DMS 273 treated with DMSO at 0.1 percent for 48 hours (cell line): ENCODE data around the gene ENTPD5.
A peak's percentile ranks its signal among the peaks of the same experiment; 100 is the strongest.
"Not testable (repeated sequence)": the region's sequence is repeated elsewhere in the genome, so short reads cannot be mapped to it uniquely, and the experiment has no call there.

Experiments
- DNase-seq: peaks from one replicate; lab custom pipeline; 2025; lab: John Stamatoyannopoulos, UW

ENTPD5 gene

GRCh38 chr14:74005664-74006063 is 13.4 kb downstream of the ENTPD5 start:
- not testable (repeated sequence) for DNase-seq

- no peak for DNase-seq
Measured at GRCh38 chr14:73998726-73999125, 20.4 kb downstream of the ENTPD5 start.

GRCh38 chr14:73997944-73998447 is 21.1 kb downstream of the ENTPD5 start:
- DNase-seq = no peak

- no peak for DNase-seq
Measured at GRCh38 chr14:73997108-73997943, 21.8 kb downstream of the ENTPD5 start.

GRCh38 chr14:73996731-73997107 is 22.4 kb downstream of the ENTPD5 start:
- no peak for DNase-seq

GRCh38 chr14:73995977-73996378 is 23.1 kb downstream of the ENTPD5 start:
- no peak for DNase-seq

GRCh38 chr14:73994926-73995325 is 24.2 kb downstream of the ENTPD5 start:
- DNase-seq = not testable (repeated sequence)

GRCh38 chr14:73991092-73991491 is 28.0 kb downstream of the ENTPD5 start:
- no peak for DNase-seq

- DNase-seq = not testable (repeated sequence)
Measured at GRCh38 chr14:73988656-73989055, 30.4 kb downstream of the ENTPD5 start.

- DNase-seq = no peak
Measured at GRCh38 chr14:73988065-73988464, 31.0 kb downstream of the ENTPD5 start.

GRCh38 chr14:73977896-73978295 is 41.2 kb downstream of the ENTPD5 start:
- no peak for DNase-seq

GRCh38 chr14:73976125-73976524 is 43.0 kb downstream of the ENTPD5 start:
- DNase-seq = no peak

GRCh38 chr14:73973497-73973896 is 45.6 kb downstream of the ENTPD5 start:
- no peak for DNase-seq

GRCh38 chr14:73968885-73969284 is 50.2 kb downstream of the ENTPD5 start:
- no peak for DNase-seq

GRCh38 chr14:73965216-73965615 is 53.9 kb downstream of the ENTPD5 start:
- DNase-seq = no peak

GRCh38 chr14:73961192-73961591 is 57.9 kb downstream of the ENTPD5 start:
- DNase-seq = no peak

GRCh38 chr14:73958591-73958990 is 60.5 kb downstream of the ENTPD5 start:
- no peak for DNase-seq

GRCh38 chr14:73955674-73956073 is 63.4 kb downstream of the ENTPD5 start:
- no peak for DNase-seq

GRCh38 chr14:73953731-73954130 is 65.4 kb downstream of the ENTPD5 start:
- DNase-seq = no peak

GRCh38 chr14:73949752-73950734 is 69.0 kb downstream of the ENTPD5 start, which contains the start of the genes COQ6 and FAM161B:
Gene COQ6, plus strand, starts transcription at chr14:73950302. Its CDS starts 31 bp downstream, at chr14:73950333.
Gene FAM161B, minus strand, starts transcription at chr14:73950094. Its CDS starts 68 bp downstream, at chr14:73950026.
- DNase-seq = peak; percentile 93

GRCh38 chr14:73945159-73945670 is 73.9 kb downstream of the ENTPD5 start:
- no peak for DNase-seq
